Prostate gland (tissue), 2 donors: ENCODE data around the gene NT5M.

Experiments used
- CTCF ChIP-seq, 4 experiments: fragments of 200-600 bp in 2 of 4; fragments of 450-650 bp in 2 of 4; sonication (generic) in 2 of 4; IDR thresholded peaks; 1 replicate in 3 of 4; 2 replicates in 1 of 4; pipeline ENCODE4 v1.5.1; 2016 to 2019; ENCODE audit warnings: antibody characterized with exemption in 4 of 4, mild to moderate bottlenecking in 2 of 4, moderate library complexity in 2 of 4
- POLR2A ChIP-seq: fragments of 450-650 bp; IDR thresholded peaks from one replicate; pipeline ENCODE4 v1.6.1; 2016; ENCODE audit warnings: antibody characterized with exemption, mild to moderate bottlenecking
- POLR2AphosphoS5 ChIP-seq: sonication (generic); formaldehyde crosslinking; IDR thresholded peaks from one replicate; pipeline ENCODE4 v1.6.1; 2017; ENCODE audit warnings: antibody characterized with exemption

GRCh38 chr17:17350491-17351355 lies 47.5 kb downstream of the NT5M start:
- TF ChIP-seq POLR2A: no peak
- no peak for TF ChIP-seq CTCF (IDR thresholded peaks at IDR 0.05)
- TF ChIP-seq POLR2AphosphoS5: no peak
